HepG2 (cell line): ENCODE measurements around the gene RASSF7. TPM values are rescaled to one million over a fixed set of nuclear protein-coding genes. Genes with fewer than 3 reads are reported as not detected.

Experiments
- AGO2 ChIP-seq: fragments of 200-400 bp; formaldehyde crosslinking; optimal IDR thresholded peaks from 2 replicates; pipeline ENCODE3; 2017; ENCODE audit warnings: mild to moderate bottlenecking, low read depth, low read length, moderate library complexity
- HIC2 ChIP-seq: sonication (generic); formaldehyde crosslinking; IDR thresholded peaks from 2 replicates; pipeline ENCODE4 v1.9.0; 2022; ENCODE audit warnings: low read depth, missing genetic modification reagents
- IRF9 ChIP-seq: sonication (generic); formaldehyde crosslinking; IDR thresholded peaks from 2 replicates; pipeline ENCODE4 v1.8.0; 2022; ENCODE audit warnings: missing genetic modification reagents, mild to moderate bottlenecking, borderline replicate concordance
- KDM2A ChIP-seq: sonication (generic); formaldehyde crosslinking; IDR thresholded peaks from 2 replicates; pipeline ENCODE4 v1.4.0; 2020; ENCODE audit warnings: low read depth, missing genetic modification reagents, borderline replicate concordance
- NCOR1 ChIP-seq: fragments of 200-600 bp; sonication (generic); IDR thresholded peaks from 2 replicates; pipeline ENCODE4 v1.7.0; 2017; ENCODE audit warnings: antibody characterized with exemption, low read length, borderline replicate concordance
- PRDM10 ChIP-seq: sonication (generic); formaldehyde crosslinking; IDR thresholded peaks from 2 replicates; pipeline ENCODE4 v1.4.0; 2020; ENCODE audit warnings: low read depth, missing genetic modification reagents
- RXRB ChIP-seq: IDR thresholded peaks from 2 replicates; pipeline ENCODE4 v1.6.1; 2016; ENCODE audit warnings: borderline replicate concordance, missing genetic modification reagents, missing compliant biosample characterization
- UBTF ChIP-seq: sonication (generic); formaldehyde crosslinking; IDR thresholded peaks from 2 replicates; pipeline ENCODE4 v1.4.0; 2020; ENCODE audit warnings: mild to moderate bottlenecking, missing genetic modification reagents
- ZFP91 ChIP-seq: sonication (generic); formaldehyde crosslinking; IDR thresholded peaks from 2 replicates; pipeline ENCODE4 v1.9.0; 2022; ENCODE audit warnings: missing genetic modification reagents, mild to moderate bottlenecking, borderline replicate concordance
- ZNF335 ChIP-seq: sonication (generic); formaldehyde crosslinking; IDR thresholded peaks from 2 replicates; pipeline ENCODE4 v1.4.0; 2020; ENCODE audit warnings: missing genetic modification reagents
- ZNF687 ChIP-seq: sonication (generic); formaldehyde crosslinking; IDR thresholded peaks from 2 replicates; pipeline ENCODE4 v1.5.1; 2020; ENCODE audit warnings: mild to moderate bottlenecking, missing genetic modification reagents, moderate library complexity
- polyA plus RNA-seq, 8 experiments: library from polyadenylated mRNA; depleted of rRNA in 3 of 8; stranded (reverse) in 7 of 8; unstranded in 1 of 8; fragments of >200 nt; fragmentation: Illumina TruSeq in 4 of 8; extraction: Trizol in 4 of 8; gene quantifications; 2 replicates each; pipeline versions ENCODE4 v1.2.1 to v1.2.3, GENCODE V29; 2011 to 2016; ENCODE audit warnings: low read depth in 4 of 8, missing spikeins in 1 of 8, mixed read lengths in 1 of 8; ENCODE audit not compliant: insufficient read depth in 1 of 8
- total RNA-seq, 5 experiments: library from RNA; depleted of rRNA; stranded (reverse); fragments of >200 nt; fragmentation: Illumina TruSeq; extraction: Trizol; gene quantifications; 2 replicates each; pipeline ENCODE4 v1.2.3, GENCODE V29; 2016; ENCODE audit warnings: low read depth in 1 of 5

Gene RASSF7
- total and polyA plus RNA-seq, 2 of the 13 experiments (the other 11 are each of a cell fraction or from before 2014, with no cell fraction given): 20.2 to 28.6 TPM

- TF ChIP-seq IRF9 (peak; percentile 29; the same call in 1 of the 2 replicates), UBTF (peak; percentile 39; the same call in 1 of the 2 replicates), ZNF335 (CRISPR knock-in tag) (no peak), PRDM10 (CRISPR knock-in tag) (no peak), AGO2 (peak; percentile 61), NCOR1 (no peak), HIC2 (CRISPR knock-in tag) (peak; percentile 69), RXRB (CRISPR knock-in tag) (no peak), KDM2A (peak; percentile 78; the same call in 1 of the 2 replicates), ZNF687 (peak; percentile 61), ZFP91 (peak; percentile 54; the same call in 1 of the 2 replicates)
Measured at GRCh38 chr11:534396-535209, 26.2 kb upstream of the RASSF7 start (continued).
